ENCODE data around the gene TLL2.

DNA sequence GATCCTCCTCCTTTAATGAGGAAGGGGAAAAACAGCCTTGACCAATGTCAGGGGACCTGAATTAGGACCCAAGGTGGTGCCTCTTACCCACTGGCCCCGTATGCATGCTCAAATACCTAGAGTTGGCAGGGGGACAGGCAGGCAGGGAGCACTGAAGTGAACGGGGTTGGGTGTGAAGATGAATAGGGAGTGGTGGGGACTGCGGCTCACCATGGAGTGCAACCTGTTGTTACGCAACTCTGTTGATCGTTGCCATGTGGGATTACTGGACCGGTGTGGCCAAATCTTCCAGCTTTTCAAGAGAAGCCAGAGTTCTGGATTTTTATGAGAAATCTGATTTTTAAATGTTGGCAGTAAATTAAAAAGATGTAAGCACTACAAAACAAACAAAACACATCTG is 48.1 kb downstream of the TLL2 start:
- TF ChIP-seq, protein P1, sequence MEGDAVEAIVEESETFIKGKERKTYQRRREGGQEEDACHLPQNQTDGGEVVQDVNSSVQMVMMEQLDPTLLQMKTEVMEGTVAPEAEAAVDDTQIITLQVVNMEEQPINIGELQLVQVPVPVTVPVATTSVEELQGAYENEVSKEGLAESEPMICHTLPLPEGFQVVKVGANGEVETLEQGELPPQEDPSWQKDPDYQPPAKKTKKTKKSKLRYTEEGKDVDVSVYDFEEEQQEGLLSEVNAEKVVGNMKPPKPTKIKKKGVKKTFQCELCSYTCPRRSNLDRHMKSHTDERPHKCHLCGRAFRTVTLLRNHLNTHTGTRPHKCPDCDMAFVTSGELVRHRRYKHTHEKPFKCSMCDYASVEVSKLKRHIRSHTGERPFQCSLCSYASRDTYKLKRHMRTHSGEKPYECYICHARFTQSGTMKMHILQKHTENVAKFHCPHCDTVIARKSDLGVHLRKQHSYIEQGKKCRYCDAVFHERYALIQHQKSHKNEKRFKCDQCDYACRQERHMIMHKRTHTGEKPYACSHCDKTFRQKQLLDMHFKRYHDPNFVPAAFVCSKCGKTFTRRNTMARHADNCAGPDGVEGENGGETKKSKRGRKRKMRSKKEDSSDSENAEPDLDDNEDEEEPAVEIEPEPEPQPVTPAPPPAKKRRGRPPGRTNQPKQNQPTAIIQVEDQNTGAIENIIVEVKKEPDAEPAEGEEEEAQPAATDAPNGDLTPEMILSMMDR (IDR thresholded peaks at IDR 0.05), result no peak
- no peak for TF ChIP-seq POLR2AphosphoS5 (IDR thresholded peaks at IDR 0.05; ENCODE audit: insufficient read depth in 1 of 2, low read depth in 1 of 2)
- TF ChIP-seq POLR2A (IDR thresholded peaks at IDR 0.05), result no peak
